HepG2 (cell line): ENCODE measurements around the gene SMAD1. TPM values are rescaled to one million over a fixed set of nuclear protein-coding genes. Genes with fewer than 3 reads are reported as not detected.

Experiments
- ATAC-seq: fragments of 200-7000 bp; cut with Tn5 transposase; 3 replicates; pipeline ENCODE4 v1.9.1; 2020; ENCODE audit warnings: mild to moderate bottlenecking, moderate library complexity
- BruUV-seq: library from RNA; stranded (reverse); fragments of 400-500 nt; replicated peaks from 2 replicates; lab custom pipeline; 2021; lab: Mats Ljungman, UMichigan
- CTCF ChIA-PET: fragments of 300-600 bp; formaldehyde crosslinking; extraction: SDS; loops from one replicate; lab custom pipeline; 2021; ENCODE audit warnings: low total read pairs, inconsistent platforms, low intra/inter-chr PET ratio; lab: Yijun Ruan, JAX
- POLR2A ChIA-PET: fragments of 350-600 bp; sonication (Branson Sonifier 250); formaldehyde crosslinking; loops from one replicate; lab custom pipeline; 2020; ENCODE audit warnings: antibody characterized with exemption, inconsistent platforms; lab: Yijun Ruan, JAX
- DNase-seq: peaks from one replicate; pipeline ENCODE4 v3.0.0-alpha.2; 2015; ENCODE audit warnings: low spot score
- FAIRE-seq: peaks from 3 replicates; lab custom pipeline; 2011; peaks lifted over from hg19 to GRCh38; lab: Jason Lieb, UNC
- H2AFZ ChIP-seq: one replicate; pipeline ENCODE4 v1.6.1; 2011; ENCODE audit warnings: low read length, inconsistent platforms
- H3K27ac ChIP-seq: fragments of 300-600 bp; 3 replicates; pipeline ENCODE4 v1.8.0; 2011; ENCODE audit warnings: mixed run types, mild to moderate bottlenecking, mixed read lengths, low read length, inconsistent platforms; ENCODE audit not compliant: insufficient read depth; ENCODE audit errors: extremely low read length
- H3K27me3 ChIP-seq, 2 experiments: fragments of 200-600 bp in 1 of 2; 2 replicates in 1 of 2; 3 replicates in 1 of 2; pipeline versions ENCODE4 v1.6.0 to v1.8.0; 2011; ENCODE audit warnings: low read length in 2 of 2, mild to moderate bottlenecking in 2 of 2, moderate library complexity in 2 of 2, inconsistent platforms in 1 of 2; ENCODE audit not compliant: insufficient read depth in 2 of 2, control insufficient read depth in 1 of 2
- H3K36me3 ChIP-seq, 2 experiments: fragments of 200-600 bp in 1 of 2; replicated peaks in 1 of 2; 2 replicates in 1 of 2; 3 replicates in 1 of 2; pipeline versions ENCODE4 v1.5.1 to v1.8.0; 2011; ENCODE audit warnings: low read length in 2 of 2, inconsistent platforms in 1 of 2; ENCODE audit not compliant: insufficient read depth in 2 of 2, control insufficient read depth in 1 of 2
- H3K4me1 ChIP-seq: 2 replicates; pipeline ENCODE4 v1.5.1; 2012; ENCODE audit warnings: low read length, inconsistent platforms; ENCODE audit not compliant: insufficient read depth
- H3K4me2 ChIP-seq: 2 replicates; pipeline ENCODE4 v1.6.0; 2011; ENCODE audit warnings: low read depth, low read length, inconsistent platforms
- H3K4me3 ChIP-seq, 3 experiments: fragments of 200-600 bp in 1 of 3; sonication (generic), shearing (Covaris generic) in 1 of 3; replicated peaks in 1 of 3; 2 replicates each; pipeline ENCODE4 v1.5.1; 2011 to 2016; ENCODE audit warnings: low read length in 3 of 3, inconsistent platforms in 2 of 3, low read depth in 2 of 3, mild to moderate bottlenecking in 2 of 3, control low read depth in 1 of 3, mixed read lengths in 1 of 3; ENCODE audit not compliant: insufficient read depth in 1 of 3
- H3K79me2 ChIP-seq: one replicate; pipeline ENCODE4 v1.6.1; 2011; ENCODE audit warnings: low read length, inconsistent platforms; ENCODE audit not compliant: insufficient read depth
- H3K9ac ChIP-seq: 2 replicates; pipeline ENCODE4 v1.6.0; 2011; ENCODE audit warnings: mild to moderate bottlenecking, low read depth, low read length, inconsistent platforms; ENCODE audit not compliant: insufficient read depth
- H3K9me3 ChIP-seq: 2 replicates; pipeline ENCODE4 v1.5.1; 2012; ENCODE audit warnings: mild to moderate bottlenecking, low read length
- H4K20me1 ChIP-seq: 2 replicates; pipeline ENCODE4 v1.6.0; 2011; ENCODE audit warnings: inconsistent platforms, mild to moderate bottlenecking, low read length, moderate library complexity; ENCODE audit not compliant: insufficient read depth
- DDIT3 ChIP-seq: sonication (generic); formaldehyde crosslinking; IDR thresholded peaks from 2 replicates; pipeline ENCODE4 v1.4.0; 2020; ENCODE audit warnings: mild to moderate bottlenecking, missing genetic modification reagents
- MLLT10 ChIP-seq: sonication (generic); formaldehyde crosslinking; IDR thresholded peaks from 2 replicates; pipeline ENCODE4 v1.4.0; 2020; ENCODE audit warnings: missing genetic modification reagents
- ZBTB2 ChIP-seq: sonication (generic); formaldehyde crosslinking; IDR thresholded peaks from 2 replicates; pipeline ENCODE4 v1.8.0; 2022; ENCODE audit warnings: low read depth, missing genetic modification reagents
- ZNF329 ChIP-seq: sonication (generic); formaldehyde crosslinking; IDR thresholded peaks from 2 replicates; pipeline ENCODE4 v1.9.0; 2021; ENCODE audit warnings: low read depth, mild to moderate bottlenecking, missing genetic modification reagents
- ZNF615 ChIP-seq: sonication (generic); formaldehyde crosslinking; IDR thresholded peaks from 2 replicates; pipeline ENCODE4 v1.5.0; 2020; ENCODE audit warnings: mild to moderate bottlenecking, missing genetic modification reagents, borderline replicate concordance
- WGBS: methylation state at CpG from one replicate; pipeline ENCODE4 v1.1.6; 2017; ENCODE audit warnings: low lambda C conversion rate; 5-methylcytosine and 5-hydroxymethylcytosine counted together
- in situ Hi-C: cut with HindIII; loops from 2 replicates; pipeline ENCODE4 v1.10.0; 2017; ENCODE audit warnings: low pct_unique_long_range_greater_than_20kb; ENCODE audit not compliant: extremely low pct_ligation_motif_present
- intact Hi-C: fragments of 100-400 bp; cut with micrococcal nuclease; formaldehyde crosslinking; loops from one replicate; pipeline ENCODE4 v1.10.0; 2022; ENCODE audit not compliant: unreplicated experiment
- polyA plus RNA-seq, 8 experiments: library from polyadenylated mRNA; depleted of rRNA in 3 of 8; stranded (reverse) in 7 of 8; unstranded in 1 of 8; fragments of >200 nt; fragmentation: Illumina TruSeq in 4 of 8; extraction: Trizol in 4 of 8; gene quantifications; 2 replicates each; pipeline versions ENCODE4 v1.2.1 to v1.2.3, GENCODE V29; 2011 to 2016; ENCODE audit warnings: low read depth in 4 of 8, missing spikeins in 1 of 8, mixed read lengths in 1 of 8; ENCODE audit not compliant: insufficient read depth in 1 of 8
- total RNA-seq, 5 experiments: library from RNA; depleted of rRNA; stranded (reverse); fragments of >200 nt; fragmentation: Illumina TruSeq; extraction: Trizol; gene quantifications; 2 replicates each; pipeline ENCODE4 v1.2.3, GENCODE V29; 2016; ENCODE audit warnings: low read depth in 1 of 5
- TF ChIP-seq, protein P1 (sequence below): sonication (generic); formaldehyde crosslinking; IDR thresholded peaks from 2 replicates; pipeline ENCODE4 v1.5.1; 2020; ENCODE audit warnings: missing genetic modification reagents, mild to moderate bottlenecking, borderline replicate concordance

Gene SMAD1
- total and polyA plus RNA-seq, 2 of the 13 experiments (the other 11 are each of a cell fraction or from before 2014, with no cell fraction given), result 12.7 to 16.6 TPM

DNA sequence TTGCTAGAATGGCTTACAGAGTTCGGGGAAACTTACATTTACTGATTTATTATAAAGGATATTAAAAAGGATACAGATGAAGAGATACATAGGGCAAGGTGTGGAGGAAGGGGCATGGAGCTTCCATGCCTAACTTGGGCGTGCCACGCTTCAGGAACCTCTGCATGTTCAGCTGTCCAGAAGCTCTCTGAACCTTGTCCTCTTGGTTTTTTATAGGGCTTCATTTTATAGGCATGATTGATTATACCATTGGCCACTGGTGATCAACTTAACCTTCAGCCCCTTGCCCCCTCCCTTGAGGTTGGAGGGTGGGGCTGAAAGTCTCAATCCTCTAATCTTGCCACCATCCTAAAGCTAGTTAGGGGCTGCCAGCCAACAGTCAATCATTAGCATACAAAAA lies 10.7 kb downstream of the SMAD1 start:
- ChIA-PET CTCF (no interaction called here), POLR2A (interaction anchor here (1.1 kb wide), 1 partner anchor 9 kb away, joined by 4 read pairs; no protein-coding TSS in a partner anchor)
- BruUV-seq, result no TSS peak
- H3K79me2 ChIP-seq, result peaks cover 16% of the 10 kb centered on the region
- no peaks in the 10 kb centered on the region for H3K36me3 ChIP-seq
- ATAC-seq (no peak), DNase-seq (no peak), FAIRE-seq (no peak)
- H4K20me1 ChIP-seq, result no peaks in the 10 kb centered on the region
- H3K27ac ChIP-seq, result no peak overlapping the region
- H3K27me3 ChIP-seq, result no peaks in the 10 kb centered on the region
- no peak overlapping the region for H3K9ac ChIP-seq
- in situ Hi-C loops (no loop called here), intact Hi-C loops (no loop called here)
- TF ChIP-seq MLLT10 (CRISPR knock-in tag), result no peak
- TF ChIP-seq, protein P1, sequence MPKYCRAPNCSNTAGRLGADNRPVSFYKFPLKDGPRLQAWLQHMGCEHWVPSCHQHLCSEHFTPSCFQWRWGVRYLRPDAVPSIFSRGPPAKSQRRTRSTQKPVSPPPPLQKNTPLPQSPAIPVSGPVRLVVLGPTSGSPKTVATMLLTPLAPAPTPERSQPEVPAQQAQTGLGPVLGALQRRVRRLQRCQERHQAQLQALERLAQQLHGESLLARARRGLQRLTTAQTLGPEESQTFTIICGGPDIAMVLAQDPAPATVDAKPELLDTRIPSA (CRISPR knock-in tag), result no peak
- TF ChIP-seq ZNF615 (CRISPR knock-in tag), result no peak
- no peak for TF ChIP-seq DDIT3 (CRISPR knock-in tag)
- no peak for TF ChIP-seq ZNF329 (CRISPR knock-in tag)
- H3K4me1 ChIP-seq, result peaks cover 2% of the 10 kb centered on the region
- H3K9me3 ChIP-seq, result no peaks in the 10 kb centered on the region
- no peak overlapping the region for H3K4me2 ChIP-seq
- 78% methylated on average over 3 of the region's 3 CpGs for WGBS
- no peak overlapping the region for H3K4me3 ChIP-seq
- no peak overlapping the region for H2AFZ ChIP-seq

DNA sequence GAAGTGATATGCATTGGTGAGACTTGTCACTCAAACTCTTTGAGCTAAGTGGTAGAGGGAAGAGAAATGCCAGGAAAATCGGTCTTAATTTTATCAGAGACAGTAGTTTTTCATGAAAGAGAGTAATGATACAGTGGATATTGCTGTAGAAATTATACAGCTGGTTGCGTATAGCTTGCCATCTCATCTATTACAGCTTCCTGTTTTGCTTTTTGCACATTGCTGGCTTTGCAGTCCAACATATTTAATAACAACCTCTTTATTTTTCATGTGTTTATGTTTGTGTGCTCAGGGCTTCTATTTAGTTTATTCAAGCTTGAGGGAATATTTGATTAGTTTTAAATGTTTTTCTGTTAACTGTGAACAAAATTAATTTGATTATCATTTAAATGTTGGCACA lies 11.5 kb downstream of the SMAD1 start:
- ChIA-PET CTCF (no interaction called here), POLR2A (interaction anchor here (0.8 to 1.1 kb wide), 2 partner anchors 10 kb away, joined by 3 to 4 read pairs; no protein-coding TSS in a partner anchor)
- Histone ChIP-seq H3K36me3 (no peaks in the 10 kb centered on the region), H3K9me3 (no peaks in the 10 kb centered on the region), H2AFZ (no peak overlapping the region), H3K4me3 (no peak overlapping the region), H3K27me3 (no peaks in the 10 kb centered on the region), H3K79me2 (peaks cover 11% of the 10 kb centered on the region), H3K4me2 (no peak overlapping the region), H3K9ac (no peak overlapping the region), H4K20me1 (no peaks in the 10 kb centered on the region), H3K4me1 (no peaks in the 10 kb centered on the region), H3K27ac (no peak overlapping the region)
- no peak for ATAC-seq
- intact Hi-C loops (no loop called here), in situ Hi-C loops (no loop called here)
- no TSS peak for BruUV-seq
- 83% methylated on average over 2 of the region's 2 CpGs for WGBS
- FAIRE-seq, result no peak
- no peak for TF ChIP-seq ZBTB2 (CRISPR knock-in tag)
- no peak for DNase-seq
